Measurements from ENCODE around the gene CELF2. TPM values are rescaled to one million over a fixed set of nuclear protein-coding genes. Genes with fewer than 3 reads are reported as not detected.

Gene CELF2
- total RNA-seq, 6 donors from 2014 or later: 82.7 to 193 (median 120) TPM

- Histone ChIP-seq H3K4me1 (peaks cover 0 to 33% (median 14%) of the 10 kb centered on the region in 4 donors), H3K9me3 (no peaks in the 10 kb centered on the region), H3K36me3 (no peaks in the 10 kb centered on the region), H3K27me3 (no peaks in the 10 kb centered on the region), H3K27ac (peak overlapping the region in 2 of 4 donors; percentile 69 to 76), H3K4me3 (peak overlapping the region in 1 of 4 donors; percentile 11)
- TF ChIP-seq POLR2A (IDR thresholded peaks at IDR 0.05) (no peak), EP300 (IDR thresholded peaks at IDR 0.05) (no peak), POLR2AphosphoS5 (IDR thresholded peaks at IDR 0.05) (no peak)
- TF ChIP-seq, protein P1, sequence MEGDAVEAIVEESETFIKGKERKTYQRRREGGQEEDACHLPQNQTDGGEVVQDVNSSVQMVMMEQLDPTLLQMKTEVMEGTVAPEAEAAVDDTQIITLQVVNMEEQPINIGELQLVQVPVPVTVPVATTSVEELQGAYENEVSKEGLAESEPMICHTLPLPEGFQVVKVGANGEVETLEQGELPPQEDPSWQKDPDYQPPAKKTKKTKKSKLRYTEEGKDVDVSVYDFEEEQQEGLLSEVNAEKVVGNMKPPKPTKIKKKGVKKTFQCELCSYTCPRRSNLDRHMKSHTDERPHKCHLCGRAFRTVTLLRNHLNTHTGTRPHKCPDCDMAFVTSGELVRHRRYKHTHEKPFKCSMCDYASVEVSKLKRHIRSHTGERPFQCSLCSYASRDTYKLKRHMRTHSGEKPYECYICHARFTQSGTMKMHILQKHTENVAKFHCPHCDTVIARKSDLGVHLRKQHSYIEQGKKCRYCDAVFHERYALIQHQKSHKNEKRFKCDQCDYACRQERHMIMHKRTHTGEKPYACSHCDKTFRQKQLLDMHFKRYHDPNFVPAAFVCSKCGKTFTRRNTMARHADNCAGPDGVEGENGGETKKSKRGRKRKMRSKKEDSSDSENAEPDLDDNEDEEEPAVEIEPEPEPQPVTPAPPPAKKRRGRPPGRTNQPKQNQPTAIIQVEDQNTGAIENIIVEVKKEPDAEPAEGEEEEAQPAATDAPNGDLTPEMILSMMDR (IDR thresholded peaks at IDR 0.05): no peak
- DNase-seq (no peak), ATAC-seq (ENCODE audit: low FRiP score in 2 of 2) (no peak)
- 83 to 89% methylated on average over 2 of the region's 2 CpGs for WGBS, 2 donors
Observed at GRCh38 chr10:11011436-11011835, 6.2 kb upstream of the CELF2 start.

GRCh38 chr10:11011984-11012383, 5.7 kb upstream of the CELF2 start:
- peak in 1 of 2 donors; percentile 32 for ATAC-seq (ENCODE audit: low FRiP score in 2 of 2)
- peak overlapping the region in 3 of 4 donors; percentile 4 to 16 (median 11) for H3K4me3 ChIP-seq

DNA sequence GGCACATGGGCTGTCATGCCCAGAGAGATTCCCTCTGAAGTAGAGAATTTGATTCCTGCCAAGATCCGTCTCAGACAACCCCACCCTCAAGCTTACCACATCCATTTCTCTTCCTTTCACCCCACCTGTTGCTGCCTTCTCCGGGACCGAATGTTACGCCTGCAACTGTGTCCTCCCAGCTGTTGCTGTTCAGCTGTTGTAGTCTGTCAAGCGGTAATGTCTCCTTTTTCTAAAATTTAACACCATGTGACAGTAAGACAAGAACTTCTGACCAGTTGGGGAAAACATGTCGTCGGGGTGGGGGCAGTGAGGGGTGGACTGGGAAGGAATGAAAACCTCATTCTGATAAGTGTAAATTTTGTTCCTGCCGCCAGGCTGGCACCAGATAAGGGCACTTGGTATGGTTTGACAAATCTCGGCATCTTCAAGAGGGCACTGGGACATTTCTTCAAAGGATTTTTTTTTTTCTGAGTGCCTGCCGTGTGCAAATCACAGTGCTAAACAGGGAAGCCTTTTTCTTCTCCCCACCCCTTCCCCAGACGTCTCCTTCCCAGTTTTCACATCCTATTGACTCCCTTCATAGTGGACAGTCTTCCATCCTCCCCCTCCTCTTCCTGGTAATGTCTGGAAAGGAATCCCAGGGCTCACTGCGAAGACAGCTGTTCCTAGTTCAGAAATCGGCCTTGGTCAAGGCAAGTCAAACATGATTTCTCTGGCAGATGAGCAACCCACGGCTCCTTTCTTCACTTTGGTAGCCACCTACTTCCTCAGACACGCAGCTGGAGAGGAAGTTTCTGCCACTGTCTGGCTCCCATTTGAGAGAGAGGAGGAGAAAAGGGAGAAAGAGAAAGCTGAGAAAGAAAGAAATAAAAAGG, 5.0 kb upstream of the CELF2 start:
- TF ChIP-seq, protein P1 (IDR thresholded peaks at IDR 0.05): peak in 1 of 6 experiments; percentile 39
- no peak for TF ChIP-seq POLR2A (IDR thresholded peaks at IDR 0.05)
- Histone ChIP-seq H3K36me3 (no peaks in the 10 kb centered on the region), H3K4me3 (peak overlapping the region in 3 of 4 donors; percentile 4 to 16 (median 11)), H3K9me3 (no peaks in the 10 kb centered on the region), H3K4me1 (peaks cover 0 to 40% (median 14%) of the 10 kb centered on the region in 4 donors), H3K27ac (peak overlapping the region; percentile 68 to 76 (median 70)), H3K27me3 (peaks cover 0 to 5% (median 0%) of the 10 kb centered on the region in 4 donors)
- no peak for DNase-seq
- peak; percentile 32 to 60 for ATAC-seq (ENCODE audit: low FRiP score in 2 of 2)
- 39 to 44% methylated on average over 15 of the region's 15 CpGs for WGBS, 2 donors

More at GRCh38 chr10:11011984-11012383, 5.7 kb upstream of the CELF2 start:
- H3K27ac ChIP-seq: peak overlapping the region; percentile 68 to 76 (median 70)
- 64 to 73% methylated on average over 3 of the region's 3 CpGs for WGBS, 2 donors
- TF ChIP-seq POLR2A (IDR thresholded peaks at IDR 0.05) (no peak), POLR2AphosphoS5 (IDR thresholded peaks at IDR 0.05) (no peak), EP300 (IDR thresholded peaks at IDR 0.05) (no peak)
- TF ChIP-seq, protein P1 (IDR thresholded peaks at IDR 0.05): no peak
- H3K27me3 ChIP-seq: no peaks in the 10 kb centered on the region
- H3K36me3 ChIP-seq: no peaks in the 10 kb centered on the region
- DNase-seq: no peak
- peaks cover 0 to 36% (median 14%) of the 10 kb centered on the region in 4 donors for H3K4me1 ChIP-seq
- H3K9me3 ChIP-seq: no peaks in the 10 kb centered on the region

GRCh38 chr10:11013836-11014235, 3.8 kb upstream of the CELF2 start:
- TF ChIP-seq POLR2A (IDR thresholded peaks at IDR 0.05) (no peak), EP300 (IDR thresholded peaks at IDR 0.05) (no peak), POLR2AphosphoS5 (IDR thresholded peaks at IDR 0.05) (no peak)
- TF ChIP-seq, protein P1 (IDR thresholded peaks at IDR 0.05): no peak
- Histone ChIP-seq H3K27me3 (peaks cover 0 to 10% (median 4%) of the 10 kb centered on the region in 4 donors), H3K4me1 (peaks cover 0 to 49% (median 14%) of the 10 kb centered on the region in 4 donors), H3K36me3 (no peaks in the 10 kb centered on the region), H3K9me3 (no peaks in the 10 kb centered on the region), H3K27ac (peak overlapping the region in 3 of 4 donors; percentile 64 to 76 (median 72)), H3K4me3 (no peak overlapping the region)
- DNase-seq (no peak), ATAC-seq (ENCODE audit: low FRiP score in 2 of 2) (no peak)
- 79 to 94% methylated on average over 3 of the region's 3 CpGs for WGBS, 2 donors
